Neural progenitor cell (in vitro differentiated cells): Measurements from ENCODE around the gene PIRT. TPM values are rescaled to one million over a fixed set of nuclear protein-coding genes. Genes with fewer than 3 reads are reported as not detected.
A peak's percentile ranks its signal among the peaks of the same experiment; 100 is the strongest.
"Not testable (repeated sequence)": the region's sequence is repeated elsewhere in the genome, so short reads cannot be mapped to it uniquely, and the experiment has no call there.

Experiments
- DNase-seq: peaks from one replicate; pipeline ENCODE4 v3.0.0-alpha.2; 2016; ENCODE audit warnings: low spot score
- H2AFZ ChIP-seq: fragments of 200-600 bp; sonication (generic); replicated peaks from 2 replicates; pipeline ENCODE4 v1.6.1; 2016; ENCODE audit warnings: antibody characterized with exemption
- H3F3A ChIP-seq: fragments of 200-600 bp; sonication (generic); 2 replicates; pipeline ENCODE4 v1.6.1; 2016; ENCODE audit warnings: antibody characterized with exemption, low read depth
- H3K27ac ChIP-seq: fragments of 200-600 bp; sonication (generic); 2 replicates; pipeline ENCODE4 v1.5.1; 2016; ENCODE audit warnings: mild to moderate bottlenecking
- H3K27me3 ChIP-seq: fragments of 200-600 bp; sonication (generic); 2 replicates; pipeline ENCODE4 v1.6.1; 2016; ENCODE audit warnings: mild to moderate bottlenecking, moderate library complexity
- H3K36me3 ChIP-seq: fragments of 200-600 bp; sonication (generic); 2 replicates; pipeline ENCODE4 v1.5.1; 2016
- H3K4me1 ChIP-seq: fragments of 200-600 bp; sonication (generic); 2 replicates; pipeline ENCODE4 v1.6.1; 2016; ENCODE audit warnings: mixed run types
- H3K4me2 ChIP-seq: fragments of 200-600 bp; sonication (generic); 2 replicates; pipeline ENCODE4 v1.6.1; 2016
- H3K4me3 ChIP-seq: fragments of 200-600 bp; sonication (generic); 2 replicates; pipeline ENCODE4 v1.5.1; 2016
- H3K79me2 ChIP-seq: fragments of 200-600 bp; sonication (generic); 2 replicates; pipeline ENCODE4 v1.6.1; 2016; ENCODE audit warnings: low read depth
- H3K9ac ChIP-seq: fragments of 200-600 bp; sonication (generic); 2 replicates; pipeline ENCODE4 v1.6.1; 2016
- H3K9me3 ChIP-seq: fragments of 200-600 bp; sonication (generic); 2 replicates; pipeline ENCODE4 v1.5.1; 2016; ENCODE audit warnings: low read depth
- H4K20me1 ChIP-seq: fragments of 200-600 bp; sonication (generic); 2 replicates; pipeline ENCODE4 v1.6.1; 2016; ENCODE audit warnings: low read depth
- H3K27ac Mint-ChIP-seq: 3 replicates; pipeline ENCODE4 v1.8.0; 2021; ENCODE audit warnings: mixed read lengths
- H3K27me3 Mint-ChIP-seq: 2 replicates; pipeline ENCODE4 v1.8.0; 2022; ENCODE audit warnings: low read depth, mild to moderate bottlenecking, inconsistent platforms, moderate library complexity, mixed read lengths; ENCODE audit not compliant: insufficient read depth
- H3K36me3 Mint-ChIP-seq: 3 replicates; pipeline ENCODE4 v1.8.0; 2021; ENCODE audit warnings: mixed read lengths
- H3K4me1 Mint-ChIP-seq: 3 replicates; pipeline ENCODE4 v1.8.0; 2021; ENCODE audit warnings: mixed read lengths
- H3K4me3 Mint-ChIP-seq: 3 replicates; pipeline ENCODE4 v1.8.0; 2021; ENCODE audit warnings: mild to moderate bottlenecking, moderate library complexity, mixed read lengths
- H3K9me3 Mint-ChIP-seq: 3 replicates; pipeline ENCODE4 v1.8.0; 2020; ENCODE audit warnings: mixed read lengths
- EZH2 ChIP-seq: fragments of 200-600 bp; sonication (generic); IDR thresholded peaks from 2 replicates; pipeline ENCODE4 v1.6.1; 2017; ENCODE audit warnings: antibody characterized with exemption, mild to moderate bottlenecking, moderate library complexity
- EZH2phosphoT487 ChIP-seq: fragments of 200-600 bp; sonication (generic); IDR thresholded peaks from 2 replicates; pipeline ENCODE4 v1.6.1; 2017; ENCODE audit warnings: antibody characterized with exemption
- total RNA-seq: library from RNA; depleted of rRNA; stranded (reverse); fragments of >200 nt; gene quantifications from 2 replicates; pipeline ENCODE4 v1.2.3, GENCODE V29; 2015; ENCODE audit warnings: low replicate concordance
- TF ChIP-seq, protein P1 (sequence below): fragments of 200-600 bp; sonication (generic); IDR thresholded peaks from 2 replicates; pipeline ENCODE4 v1.5.1; 2017; ENCODE audit warnings: antibody characterized with exemption, mild to moderate bottlenecking

Gene PIRT
- total RNA-seq, 1 donor from 2014 or later: not detected

DNA sequence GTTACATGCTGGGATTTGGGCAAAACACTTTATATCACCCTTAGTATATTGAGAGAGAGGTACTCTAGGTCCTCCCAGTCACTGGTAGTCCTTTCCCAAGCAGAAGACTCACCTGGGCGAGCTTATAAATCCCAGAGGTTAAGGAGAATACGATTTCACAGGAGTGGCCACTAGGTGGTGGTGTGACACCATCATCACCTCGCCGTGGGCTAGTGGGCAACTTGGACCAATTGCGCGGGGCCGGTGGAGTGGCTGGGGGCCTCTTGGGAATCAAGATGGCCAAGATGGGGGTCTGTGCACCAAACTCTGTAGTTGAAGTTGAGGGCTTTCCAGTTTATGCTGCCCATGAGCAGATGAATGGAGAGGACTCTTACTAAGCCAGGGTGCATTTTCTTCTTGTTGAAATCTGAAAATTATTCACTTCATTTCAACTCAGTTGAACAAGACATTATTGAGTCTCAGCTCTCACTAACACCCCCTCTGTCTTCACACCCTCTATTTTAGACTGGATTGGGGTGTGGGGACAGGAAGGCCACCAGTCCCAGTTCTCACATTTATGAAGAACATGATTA, 38.2 kb upstream of the PIRT start:
- Mint-ChIP-seq H3K9me3 (no peaks in the 10 kb centered on the region), H3K36me3 (no peaks in the 10 kb centered on the region), H3K27me3 (peaks cover 3% of the 10 kb centered on the region), H3K27ac (no peak overlapping the region), H3K4me3 (no peak overlapping the region), H3K4me1 (no peaks in the 10 kb centered on the region)
- no peak overlapping the region for H3K4me3 ChIP-seq
- no peaks in the 10 kb centered on the region for H3K79me2 ChIP-seq
- no peak overlapping the region for H3K4me2 ChIP-seq
- no peak for TF ChIP-seq EZH2
- TF ChIP-seq, protein P1, sequence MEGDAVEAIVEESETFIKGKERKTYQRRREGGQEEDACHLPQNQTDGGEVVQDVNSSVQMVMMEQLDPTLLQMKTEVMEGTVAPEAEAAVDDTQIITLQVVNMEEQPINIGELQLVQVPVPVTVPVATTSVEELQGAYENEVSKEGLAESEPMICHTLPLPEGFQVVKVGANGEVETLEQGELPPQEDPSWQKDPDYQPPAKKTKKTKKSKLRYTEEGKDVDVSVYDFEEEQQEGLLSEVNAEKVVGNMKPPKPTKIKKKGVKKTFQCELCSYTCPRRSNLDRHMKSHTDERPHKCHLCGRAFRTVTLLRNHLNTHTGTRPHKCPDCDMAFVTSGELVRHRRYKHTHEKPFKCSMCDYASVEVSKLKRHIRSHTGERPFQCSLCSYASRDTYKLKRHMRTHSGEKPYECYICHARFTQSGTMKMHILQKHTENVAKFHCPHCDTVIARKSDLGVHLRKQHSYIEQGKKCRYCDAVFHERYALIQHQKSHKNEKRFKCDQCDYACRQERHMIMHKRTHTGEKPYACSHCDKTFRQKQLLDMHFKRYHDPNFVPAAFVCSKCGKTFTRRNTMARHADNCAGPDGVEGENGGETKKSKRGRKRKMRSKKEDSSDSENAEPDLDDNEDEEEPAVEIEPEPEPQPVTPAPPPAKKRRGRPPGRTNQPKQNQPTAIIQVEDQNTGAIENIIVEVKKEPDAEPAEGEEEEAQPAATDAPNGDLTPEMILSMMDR: peak; percentile 79
- H3K9me3 ChIP-seq: no peaks in the 10 kb centered on the region
- no peak overlapping the region for H3K27ac ChIP-seq
- no peak overlapping the region for H2AFZ ChIP-seq
- no peaks in the 10 kb centered on the region for H3K4me1 ChIP-seq
- H3K9ac ChIP-seq: no peak overlapping the region
- no peaks in the 10 kb centered on the region for H3F3A ChIP-seq
- no peaks in the 10 kb centered on the region for H3K36me3 ChIP-seq
- peak; percentile 81 for DNase-seq
- H3K27me3 ChIP-seq: no peaks in the 10 kb centered on the region
- no peaks in the 10 kb centered on the region for H4K20me1 ChIP-seq

- Mint-ChIP-seq H3K4me1 (no peaks in the 10 kb centered on the region), H3K9me3 (no peaks in the 10 kb centered on the region), H3K27me3 (peaks cover 3% of the 10 kb centered on the region), H3K4me3 (no peak overlapping the region), H3K27ac (no peak overlapping the region), H3K36me3 (no peaks in the 10 kb centered on the region)
- Histone ChIP-seq H3K27me3 (no peaks in the 10 kb centered on the region), H2AFZ (no peak overlapping the region), H3K9me3 (no peaks in the 10 kb centered on the region), H3K4me1 (no peaks in the 10 kb centered on the region), H3F3A (no peaks in the 10 kb centered on the region), H3K4me3 (no peak overlapping the region), H3K27ac (no peak overlapping the region), H3K4me2 (no peak overlapping the region), H3K79me2 (no peaks in the 10 kb centered on the region), H3K36me3 (no peaks in the 10 kb centered on the region), H4K20me1 (no peaks in the 10 kb centered on the region), H3K9ac (no peak overlapping the region)
- TF ChIP-seq, protein P1: no peak
- TF ChIP-seq EZH2 (no peak), EZH2phosphoT487 (no peak)
- DNase-seq: peak; percentile 73
These were observed 37.6 kb upstream of the PIRT start for GRCh38 chr17:10875430-10875851.

- H2AFZ ChIP-seq: no peak overlapping the region
- no peak overlapping the region for H3K4me3 Mint-ChIP-seq
- H3K36me3 ChIP-seq: no peaks in the 10 kb centered on the region
- H3K27me3 Mint-ChIP-seq: peaks cover 3% of the 10 kb centered on the region
- no peaks in the 10 kb centered on the region for H3K79me2 ChIP-seq
- H3K9ac ChIP-seq: no peak overlapping the region
- H3F3A ChIP-seq: no peaks in the 10 kb centered on the region
- H3K9me3 Mint-ChIP-seq: peaks cover 2% of the 10 kb centered on the region
- no peak overlapping the region for H3K4me3 ChIP-seq
- TF ChIP-seq EZH2phosphoT487 (no peak), EZH2 (no peak)
- H3K27ac Mint-ChIP-seq: no peak overlapping the region
- no peaks in the 10 kb centered on the region for H3K4me1 ChIP-seq
- DNase-seq: no peak
- H3K27me3 ChIP-seq: no peaks in the 10 kb centered on the region
- no peaks in the 10 kb centered on the region for H3K36me3 Mint-ChIP-seq
- no peak overlapping the region for H3K27ac ChIP-seq
- no peak overlapping the region for H3K4me2 ChIP-seq
- no peaks in the 10 kb centered on the region for H3K4me1 Mint-ChIP-seq
- no peaks in the 10 kb centered on the region for H4K20me1 ChIP-seq
- H3K9me3 ChIP-seq: no peaks in the 10 kb centered on the region
These were observed 34.0 kb upstream of the PIRT start for GRCh38 chr17:10871914-10872313.

DNA sequence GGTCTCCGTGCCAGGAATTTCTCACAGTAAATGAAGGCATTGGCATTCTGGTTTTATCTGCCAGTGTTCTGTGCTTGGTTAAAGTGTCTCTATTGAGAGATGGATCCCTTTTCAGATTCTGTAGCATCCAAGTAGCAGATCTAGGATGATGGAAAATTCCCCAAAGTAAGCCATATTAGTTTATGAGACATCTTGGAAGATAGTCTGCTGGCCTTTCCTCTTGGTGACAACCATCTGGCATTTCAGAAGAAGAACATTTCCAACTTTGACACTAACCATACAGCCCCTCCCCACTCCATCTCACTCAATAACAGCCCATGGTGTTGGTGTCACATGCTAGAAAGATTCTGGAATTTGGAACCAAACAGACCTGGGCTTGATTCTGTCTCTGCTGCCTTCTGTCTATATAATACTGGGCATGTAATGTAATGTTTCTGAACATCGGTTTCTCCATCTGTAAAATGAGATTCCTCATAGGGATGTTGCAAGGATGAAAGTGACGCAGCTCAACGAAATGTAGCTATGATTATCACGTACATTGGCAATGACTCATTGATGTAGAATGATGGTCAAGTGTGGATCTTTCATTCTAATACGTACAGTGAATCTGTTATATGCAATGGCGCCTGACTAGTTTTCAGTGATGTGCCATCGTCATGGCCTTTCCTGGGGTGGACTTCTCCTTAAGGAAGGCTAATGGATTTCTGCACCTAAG, 32.6 kb upstream of the PIRT start:
- H3K27me3 Mint-ChIP-seq: peaks cover 3% of the 10 kb centered on the region
- H3K36me3 ChIP-seq: no peaks in the 10 kb centered on the region
- no peak overlapping the region for H2AFZ ChIP-seq
- H3K9me3 ChIP-seq: no peaks in the 10 kb centered on the region
- H3K4me3 ChIP-seq: no peak overlapping the region
- no peaks in the 10 kb centered on the region for H3K36me3 Mint-ChIP-seq
- no peaks in the 10 kb centered on the region for H3K79me2 ChIP-seq
- no peak overlapping the region for H3K27ac ChIP-seq
- no peaks in the 10 kb centered on the region for H3K4me1 ChIP-seq
- TF ChIP-seq EZH2phosphoT487: no peak
- TF ChIP-seq EZH2: no peak
- TF ChIP-seq, protein P1: no peak
- DNase-seq: no peak
- H3K4me3 Mint-ChIP-seq: no peak overlapping the region
- H4K20me1 ChIP-seq: no peaks in the 10 kb centered on the region
- H3K4me1 Mint-ChIP-seq: no peaks in the 10 kb centered on the region
- no peaks in the 10 kb centered on the region for H3K27me3 ChIP-seq
- H3F3A ChIP-seq: no peaks in the 10 kb centered on the region
- H3K27ac Mint-ChIP-seq: no peak overlapping the region
- no peak overlapping the region for H3K9ac ChIP-seq
- H3K4me2 ChIP-seq: no peak overlapping the region
- H3K9me3 Mint-ChIP-seq: peaks cover 2% of the 10 kb centered on the region

DNA sequence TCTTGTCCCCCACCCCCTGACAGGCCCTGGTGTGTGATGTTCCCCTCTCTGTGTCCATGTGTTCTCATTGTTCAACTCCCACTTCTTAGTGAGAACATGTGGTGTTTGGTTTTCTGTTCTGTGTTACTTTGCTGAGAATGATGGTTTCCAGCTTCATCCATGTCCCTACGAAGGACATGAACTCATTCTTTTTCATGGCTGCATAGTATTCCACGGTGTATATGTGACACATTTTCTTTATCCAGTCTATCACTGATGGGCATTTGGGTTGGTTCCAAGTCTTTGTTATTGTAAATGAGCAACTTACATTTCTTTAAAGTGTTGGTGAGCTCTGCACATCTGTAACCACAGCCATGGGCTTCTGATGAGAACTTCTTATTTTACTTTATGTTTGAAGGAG, 30.9 kb upstream of the PIRT start:
- H3K79me2 ChIP-seq, H3K4me3 ChIP-seq, H3K27me3 ChIP-seq, H4K20me1 ChIP-seq, H3K4me1 Mint-ChIP-seq, H2AFZ ChIP-seq, H3K27ac Mint-ChIP-seq, H3K4me2 ChIP-seq, H3F3A ChIP-seq, H3K27me3 Mint-ChIP-seq, H3K4me3 Mint-ChIP-seq, H3K36me3 ChIP-seq, DNase-seq, H3K9ac ChIP-seq, H3K4me1 ChIP-seq, H3K27ac ChIP-seq, H3K9me3 Mint-ChIP-seq, H3K36me3 Mint-ChIP-seq, H3K9me3 ChIP-seq: not testable (repeated sequence)
